ENCODE results near the gene TBC1D22A.

Gene TBC1D22A

DNA sequence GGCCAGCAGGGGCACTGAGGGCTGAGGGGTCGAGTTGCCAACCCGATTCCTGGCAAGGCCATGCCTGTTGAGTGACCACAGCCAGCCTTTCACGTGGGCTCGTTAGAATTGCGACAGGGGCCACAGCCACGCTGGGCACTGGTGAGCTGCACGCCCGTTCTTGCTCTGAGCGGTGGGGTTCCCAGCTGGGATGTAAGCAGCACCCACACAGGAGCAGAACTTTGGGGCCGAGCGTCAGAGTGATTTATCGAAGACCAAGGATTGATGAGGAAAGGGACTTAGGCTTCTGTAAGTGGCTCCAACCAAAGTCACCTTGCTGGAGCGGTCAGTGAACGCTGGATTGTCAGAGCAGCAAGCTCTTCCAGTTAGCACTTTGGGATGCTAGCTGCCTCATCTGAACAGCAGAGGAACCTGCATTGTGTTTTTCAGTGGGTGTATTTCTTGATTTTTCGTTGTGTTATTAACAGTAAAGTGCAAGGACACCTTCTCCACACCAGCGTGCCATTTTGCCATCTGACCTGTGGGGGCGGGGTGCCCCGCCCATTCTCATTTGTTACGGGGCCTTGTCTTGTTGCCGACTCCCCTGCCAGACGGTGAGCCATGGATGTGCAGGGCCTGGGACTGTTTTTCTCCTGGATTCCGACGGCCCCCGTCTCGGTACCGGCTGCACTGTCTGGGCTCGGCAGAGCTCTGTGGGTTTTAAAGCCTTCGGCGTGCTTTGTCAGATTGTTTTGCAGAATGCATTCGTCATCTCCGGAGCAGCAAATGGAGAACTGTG is 202.5 kb downstream of the TBC1D22A start:
- no peak overlapping the region for H3K4me3 ChIP-seq (ENCODE audit: low read depth, low read length)
- TF ChIP-seq, protein P1, sequence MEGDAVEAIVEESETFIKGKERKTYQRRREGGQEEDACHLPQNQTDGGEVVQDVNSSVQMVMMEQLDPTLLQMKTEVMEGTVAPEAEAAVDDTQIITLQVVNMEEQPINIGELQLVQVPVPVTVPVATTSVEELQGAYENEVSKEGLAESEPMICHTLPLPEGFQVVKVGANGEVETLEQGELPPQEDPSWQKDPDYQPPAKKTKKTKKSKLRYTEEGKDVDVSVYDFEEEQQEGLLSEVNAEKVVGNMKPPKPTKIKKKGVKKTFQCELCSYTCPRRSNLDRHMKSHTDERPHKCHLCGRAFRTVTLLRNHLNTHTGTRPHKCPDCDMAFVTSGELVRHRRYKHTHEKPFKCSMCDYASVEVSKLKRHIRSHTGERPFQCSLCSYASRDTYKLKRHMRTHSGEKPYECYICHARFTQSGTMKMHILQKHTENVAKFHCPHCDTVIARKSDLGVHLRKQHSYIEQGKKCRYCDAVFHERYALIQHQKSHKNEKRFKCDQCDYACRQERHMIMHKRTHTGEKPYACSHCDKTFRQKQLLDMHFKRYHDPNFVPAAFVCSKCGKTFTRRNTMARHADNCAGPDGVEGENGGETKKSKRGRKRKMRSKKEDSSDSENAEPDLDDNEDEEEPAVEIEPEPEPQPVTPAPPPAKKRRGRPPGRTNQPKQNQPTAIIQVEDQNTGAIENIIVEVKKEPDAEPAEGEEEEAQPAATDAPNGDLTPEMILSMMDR (IDR thresholded peaks at IDR 0.05; ENCODE audit: low read depth, low read length): no peak

DNA sequence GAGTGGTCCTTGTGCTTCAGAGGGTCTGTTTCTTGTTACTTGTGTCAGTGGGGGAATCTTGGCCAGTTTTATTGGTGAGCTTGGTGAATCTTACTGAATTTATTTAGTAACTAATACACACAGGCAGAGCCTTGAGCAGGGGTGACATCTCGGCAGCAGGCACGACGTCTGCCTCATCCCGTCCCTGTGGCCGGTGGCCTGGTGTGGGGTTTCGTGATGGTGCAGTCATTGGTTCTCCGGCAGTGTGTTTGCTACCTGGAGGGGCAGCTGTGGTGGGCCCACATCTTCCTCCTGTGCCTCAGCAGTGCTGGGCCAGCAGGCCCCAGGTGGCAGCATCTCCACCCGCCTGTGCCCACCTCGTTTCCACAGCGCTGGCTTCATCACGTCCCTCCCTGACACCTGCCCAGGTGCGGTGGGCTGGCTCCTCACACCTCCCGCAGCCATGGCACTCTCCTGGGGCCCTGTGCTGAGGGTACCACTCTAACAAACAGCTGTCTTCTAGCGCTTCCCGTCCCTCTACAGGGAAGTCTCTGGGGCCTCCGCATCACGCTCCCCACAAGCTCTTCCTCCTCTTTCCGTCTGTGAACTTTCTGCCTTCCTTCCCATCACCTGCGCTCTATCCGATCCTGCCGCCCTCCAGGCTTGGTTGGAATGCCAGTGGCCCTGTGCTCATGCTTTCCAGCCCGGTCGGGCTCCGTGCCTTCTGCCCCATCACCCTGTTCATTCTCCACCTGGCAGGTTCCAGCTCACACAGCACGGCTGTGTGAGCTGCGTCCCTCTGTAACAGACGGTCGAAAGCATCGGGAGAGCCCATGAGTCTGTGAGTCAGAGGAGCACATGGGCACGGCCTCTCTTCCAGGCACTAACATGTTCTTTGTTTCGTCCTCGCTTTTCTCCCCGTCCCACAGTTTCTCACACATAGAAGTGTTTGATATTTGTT is 203.4 kb downstream of the TBC1D22A start:
- no peak overlapping the region for H3K4me3 ChIP-seq (ENCODE audit: low read depth, low read length)
- TF ChIP-seq, protein P1 (IDR thresholded peaks at IDR 0.05; ENCODE audit: low read depth, low read length): no peak

DNA sequence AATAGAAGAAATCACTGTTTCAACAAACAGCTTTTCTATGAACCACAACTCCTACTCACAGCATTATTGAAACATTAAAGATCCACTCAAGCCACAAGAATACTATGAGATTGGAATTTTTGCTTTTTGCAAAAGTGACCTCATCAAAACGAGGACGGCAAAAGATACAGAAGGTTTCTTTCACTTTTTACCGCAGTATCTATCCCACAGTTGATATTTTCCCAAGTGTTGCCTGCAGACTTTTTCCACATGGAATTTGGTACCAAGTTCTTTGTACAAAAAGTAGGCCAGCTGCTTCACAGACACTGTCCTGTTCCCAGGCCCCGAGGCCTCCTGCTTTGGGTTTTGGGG is 204.0 kb downstream of the TBC1D22A start:
- no peak overlapping the region for H3K4me3 ChIP-seq (ENCODE audit: low read depth, low read length)
- TF ChIP-seq, protein P1 (IDR thresholded peaks at IDR 0.05; ENCODE audit: low read depth, low read length): no peak

DNA sequence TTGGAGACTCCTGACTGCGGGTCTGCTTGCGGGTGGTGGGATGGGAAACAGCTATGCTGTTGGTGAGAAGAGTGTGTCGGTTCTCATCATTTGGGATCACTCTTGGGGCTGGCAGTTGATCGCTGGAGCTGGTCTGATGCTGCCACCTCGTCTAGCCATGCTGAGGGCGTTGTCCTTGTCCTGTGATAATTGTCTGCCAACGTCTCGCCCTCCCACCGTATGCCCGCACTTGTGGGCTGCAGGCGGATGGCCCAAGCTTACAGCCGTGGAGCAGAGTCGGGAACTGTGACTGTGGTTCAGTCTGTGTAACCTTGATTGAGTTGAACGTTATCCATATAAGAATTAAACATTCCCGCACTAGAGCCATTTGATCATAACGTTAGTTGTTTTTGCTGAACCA is 204.4 kb downstream of the TBC1D22A start:
- TF ChIP-seq, protein P1 (IDR thresholded peaks at IDR 0.05; ENCODE audit: low read depth, low read length): no peak
- no peak overlapping the region for H3K4me3 ChIP-seq (ENCODE audit: low read depth, low read length)

DNA sequence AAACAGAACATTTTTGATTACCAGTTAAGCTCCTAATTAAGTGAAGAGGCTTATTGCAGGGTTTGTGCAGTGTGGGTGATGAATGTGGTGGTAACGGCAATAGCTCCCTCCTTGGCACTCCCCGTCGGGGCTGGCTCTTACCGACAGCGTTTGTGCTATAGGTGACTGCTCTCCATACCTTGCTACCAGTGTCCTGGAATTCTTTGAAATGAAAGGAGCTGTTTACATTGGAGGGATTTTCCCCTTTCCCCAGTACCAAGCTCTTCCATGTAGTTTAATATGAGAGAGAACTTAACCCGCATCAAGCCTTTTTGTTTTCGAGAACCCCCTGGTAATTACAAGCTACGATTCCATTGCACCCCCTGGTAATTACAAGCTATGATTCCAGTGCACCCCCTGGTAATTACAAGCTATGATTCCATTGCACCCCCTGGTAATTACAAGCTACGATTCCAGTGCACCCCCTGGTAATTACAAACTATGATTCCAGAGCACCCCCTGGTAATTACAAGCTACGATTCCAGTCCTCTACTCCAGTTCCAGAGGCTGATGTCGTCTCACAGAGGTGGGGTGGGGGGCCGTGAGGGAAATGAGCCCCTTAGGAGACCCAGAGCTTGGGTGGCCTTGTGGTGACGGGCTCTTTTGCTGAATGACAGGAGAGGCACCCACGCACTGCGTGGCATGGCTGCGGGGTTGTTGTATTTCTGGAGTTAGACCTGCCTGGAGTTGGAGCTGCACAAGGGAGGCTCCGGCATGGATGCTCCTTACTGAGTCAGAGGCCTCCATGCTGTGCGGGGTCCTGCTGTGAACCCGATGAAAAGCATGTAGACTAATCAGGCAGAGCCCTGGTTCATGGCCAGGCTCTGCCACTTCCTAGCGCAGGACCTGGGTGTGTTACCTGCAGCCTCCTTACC is 205.3 kb downstream of the TBC1D22A start:
- TF ChIP-seq, protein P1 (IDR thresholded peaks at IDR 0.05; ENCODE audit: low read depth, low read length): no peak
- no peak overlapping the region for H3K4me3 ChIP-seq (ENCODE audit: low read depth, low read length)

DNA sequence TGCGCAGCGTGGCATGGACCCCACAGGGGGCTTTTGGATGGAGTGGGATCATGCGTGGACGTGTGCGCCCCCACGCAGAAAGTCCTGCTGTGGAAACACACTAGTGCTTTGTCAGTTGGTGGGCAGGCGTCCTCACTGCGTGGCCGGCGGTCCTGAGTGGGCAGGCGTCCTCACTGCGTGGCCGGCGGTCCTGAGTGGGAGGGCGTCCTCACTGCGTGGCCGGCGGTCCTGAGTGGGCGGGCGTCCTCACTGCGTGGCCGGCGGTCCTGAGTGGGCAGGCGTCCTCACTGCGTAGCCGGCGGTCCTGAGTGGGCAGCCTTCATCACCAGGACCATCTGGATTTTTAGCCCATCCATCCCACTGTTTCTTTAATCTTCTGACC is 205.9 kb downstream of the TBC1D22A start:
- H3K4me3 ChIP-seq (ENCODE audit: low read depth, low read length): no peak overlapping the region
- TF ChIP-seq, protein P1 (IDR thresholded peaks at IDR 0.05; ENCODE audit: low read depth, low read length): no peak

Measured in WI38 (cell line).